Measurements from ENCODE around the gene TNK1.

TNK1 gene

GRCh38 chr17:7437369-7437863 is 56.5 kb downstream of the TNK1 start:
- DNase-seq, result no peak

- DNase-seq, result no peak
Observed at GRCh38 chr17:7437950-7438614, 57.2 kb downstream of the TNK1 start.

GRCh38 chr17:7438656-7439460 is 58.0 kb downstream of the TNK1 start:
- no peak for DNase-seq
